ENCODE data around the gene PRICKLE2.
A peak's percentile ranks its signal among the peaks of the same experiment; 100 is the strongest.

PRICKLE2 gene

GRCh38 chr3:64244011-64244942 lies 19.0 kb upstream of the PRICKLE2 start:
- H3K27me3 ChIP-seq (ENCODE audit: control insufficient read depth, low read length): no peaks in the 10 kb centered on the region
- H4K20me1 ChIP-seq (ENCODE audit: control insufficient read depth, insufficient read depth, low read depth, low read length): no peaks in the 10 kb centered on the region
- H3K4me1 ChIP-seq (ENCODE audit: control insufficient read depth, low read length): no peaks in the 10 kb centered on the region
- H3K4me2 ChIP-seq (ENCODE audit: low read length): no peak overlapping the region
- TF ChIP-seq EZH2phosphoT487 (IDR thresholded peaks at IDR 0.05; ENCODE audit: borderline replicate concordance, low read length): no peak
- peak; percentile 46 for TF ChIP-seq CTCF (IDR thresholded peaks at IDR 0.05; ENCODE audit: low read depth, low read length, poor library complexity, severe bottlenecking)
- no peak overlapping the region for H3K27ac ChIP-seq (ENCODE audit: low read depth, low read length)
- no peaks in the 10 kb centered on the region for H3F3A ChIP-seq (ENCODE audit: control insufficient read depth, insufficient read depth)
- no peaks in the 10 kb centered on the region for H3K36me3 ChIP-seq (ENCODE audit: control insufficient read depth, low read length)
- H3K4me3 ChIP-seq (ENCODE audit: low read length): no peak overlapping the region
- H3K9me3 ChIP-seq (ENCODE audit: control insufficient read depth, insufficient read depth, low read length): no peaks in the 10 kb centered on the region
- H3K9me2 ChIP-seq (replicated peaks; ENCODE audit: control insufficient read depth, low read length): no peaks in the 10 kb centered on the region
- no peaks in the 10 kb centered on the region for H3K79me2 ChIP-seq (ENCODE audit: control insufficient read depth, low read length)

GRCh38 chr3:64242435-64242834 lies 17.2 kb upstream of the PRICKLE2 start:
- no peaks in the 10 kb centered on the region for H3K27me3 ChIP-seq (ENCODE audit: control insufficient read depth, low read length)
- no peak overlapping the region for H3K4me3 ChIP-seq (ENCODE audit: low read length)
- no peaks in the 10 kb centered on the region for H3K9me3 ChIP-seq (ENCODE audit: control insufficient read depth, insufficient read depth, low read length)
- H3K79me2 ChIP-seq (ENCODE audit: control insufficient read depth, low read length): no peaks in the 10 kb centered on the region
- TF ChIP-seq EZH2phosphoT487 (IDR thresholded peaks at IDR 0.05; ENCODE audit: borderline replicate concordance, low read length) (no peak), CTCF (IDR thresholded peaks at IDR 0.05; ENCODE audit: low read depth, low read length, poor library complexity, severe bottlenecking) (no peak)
- no peaks in the 10 kb centered on the region for H3K4me1 ChIP-seq (ENCODE audit: control insufficient read depth, low read length)
- no peaks in the 10 kb centered on the region for H3K9me2 ChIP-seq (replicated peaks; ENCODE audit: control insufficient read depth, low read length)
- H3K36me3 ChIP-seq (ENCODE audit: control insufficient read depth, low read length): no peaks in the 10 kb centered on the region
- H4K20me1 ChIP-seq (ENCODE audit: control insufficient read depth, insufficient read depth, low read depth, low read length): no peaks in the 10 kb centered on the region
- H3K4me2 ChIP-seq (ENCODE audit: low read length): no peak overlapping the region
- H3F3A ChIP-seq (ENCODE audit: control insufficient read depth, insufficient read depth): no peaks in the 10 kb centered on the region
- no peak overlapping the region for H3K27ac ChIP-seq (ENCODE audit: low read depth, low read length)

GRCh38 chr3:64240959-64241358 lies 15.7 kb upstream of the PRICKLE2 start:
- H3K4me2 ChIP-seq (ENCODE audit: low read length): no peak overlapping the region
- no peaks in the 10 kb centered on the region for H4K20me1 ChIP-seq (ENCODE audit: control insufficient read depth, insufficient read depth, low read depth, low read length)
- no peaks in the 10 kb centered on the region for H3K9me2 ChIP-seq (replicated peaks; ENCODE audit: control insufficient read depth, low read length)
- H3K27ac ChIP-seq (ENCODE audit: low read depth, low read length): no peak overlapping the region
- H3K79me2 ChIP-seq (ENCODE audit: control insufficient read depth, low read length): no peaks in the 10 kb centered on the region
- H3K4me1 ChIP-seq (ENCODE audit: control insufficient read depth, low read length): no peaks in the 10 kb centered on the region
- H3K4me3 ChIP-seq (ENCODE audit: low read length): no peak overlapping the region
- H3K27me3 ChIP-seq (ENCODE audit: control insufficient read depth, low read length): no peaks in the 10 kb centered on the region
- no peaks in the 10 kb centered on the region for H3K9me3 ChIP-seq (ENCODE audit: control insufficient read depth, insufficient read depth, low read length)
- TF ChIP-seq CTCF (IDR thresholded peaks at IDR 0.05; ENCODE audit: low read depth, low read length, poor library complexity, severe bottlenecking) (no peak), EZH2phosphoT487 (IDR thresholded peaks at IDR 0.05; ENCODE audit: borderline replicate concordance, low read length) (no peak)
- no peaks in the 10 kb centered on the region for H3F3A ChIP-seq (ENCODE audit: control insufficient read depth, insufficient read depth)
- no peaks in the 10 kb centered on the region for H3K36me3 ChIP-seq (ENCODE audit: control insufficient read depth, low read length)

All from DOHH2 (cell line).